Suprapubic skin (tissue), 4 donors: ENCODE results near the gene F10.

Source experiments
- EP300 ChIP-seq: sonication (generic); formaldehyde crosslinking; IDR thresholded peaks from one replicate; pipeline ENCODE4 v1.6.1; 2017; ENCODE audit warnings: antibody characterized with exemption
- POLR2A ChIP-seq, 2 donors: fragments of 450-650 bp; IDR thresholded peaks; one replicate each; pipeline ENCODE4 v1.6.1; 2017; ENCODE audit warnings: antibody characterized with exemption in 2 of 2, mild to moderate bottlenecking in 2 of 2, moderate library complexity in 2 of 2
- POLR2AphosphoS5 ChIP-seq, 3 donors: sonication (generic); formaldehyde crosslinking; IDR thresholded peaks; one replicate each; pipeline ENCODE4 v1.6.1; 2017; ENCODE audit warnings: antibody characterized with exemption in 3 of 3
- TF ChIP-seq, protein P1 (sequence below), 2 donors: fragments of 200-600 bp in 1 of 2; fragments of 450-650 bp in 1 of 2; sonication (generic) in 1 of 2; IDR thresholded peaks; one replicate each; pipeline ENCODE4 v1.5.1; 2016 to 2019; ENCODE audit warnings: antibody characterized with exemption in 2 of 2, mild to moderate bottlenecking in 1 of 2, moderate library complexity in 1 of 2

DNA sequence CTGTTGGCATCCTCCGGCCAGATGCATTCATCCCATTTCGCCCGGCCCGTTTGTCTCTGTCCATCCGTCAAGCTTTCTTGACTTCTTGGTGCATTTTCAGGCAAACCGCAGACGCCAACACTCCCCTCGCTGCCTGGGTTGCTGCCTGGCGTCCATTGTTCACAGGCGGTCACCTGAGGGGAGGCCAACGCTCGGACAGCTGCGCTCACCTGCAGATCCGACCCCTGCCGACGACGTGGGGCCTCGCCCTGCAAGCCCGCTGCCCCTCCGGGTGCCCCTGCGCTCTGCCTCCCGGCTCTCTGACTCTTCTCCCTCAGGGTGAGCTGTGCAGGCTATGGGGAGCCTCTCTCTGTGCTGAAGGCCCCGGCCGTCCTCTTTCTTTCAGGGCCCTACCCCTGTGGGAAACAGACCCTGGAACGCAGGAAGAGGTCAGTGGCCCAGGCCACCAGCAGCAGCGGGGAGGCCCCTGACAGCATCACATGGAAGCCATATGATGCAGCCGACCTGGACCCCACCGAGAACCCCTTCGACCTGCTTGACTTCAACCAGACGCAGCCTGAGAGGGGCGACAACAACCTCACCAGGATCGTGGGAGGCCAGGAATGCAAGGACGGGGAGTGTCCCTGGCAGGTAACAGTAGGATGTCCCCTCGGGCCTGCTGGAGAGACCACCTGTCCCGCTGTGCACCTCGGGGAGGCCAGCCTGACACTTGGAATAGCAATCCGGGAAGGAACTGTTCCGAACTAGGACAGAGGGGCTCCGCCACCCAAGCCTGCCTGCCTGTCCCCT, 21.1 kb downstream of the F10 start:
- TF ChIP-seq, protein P1, sequence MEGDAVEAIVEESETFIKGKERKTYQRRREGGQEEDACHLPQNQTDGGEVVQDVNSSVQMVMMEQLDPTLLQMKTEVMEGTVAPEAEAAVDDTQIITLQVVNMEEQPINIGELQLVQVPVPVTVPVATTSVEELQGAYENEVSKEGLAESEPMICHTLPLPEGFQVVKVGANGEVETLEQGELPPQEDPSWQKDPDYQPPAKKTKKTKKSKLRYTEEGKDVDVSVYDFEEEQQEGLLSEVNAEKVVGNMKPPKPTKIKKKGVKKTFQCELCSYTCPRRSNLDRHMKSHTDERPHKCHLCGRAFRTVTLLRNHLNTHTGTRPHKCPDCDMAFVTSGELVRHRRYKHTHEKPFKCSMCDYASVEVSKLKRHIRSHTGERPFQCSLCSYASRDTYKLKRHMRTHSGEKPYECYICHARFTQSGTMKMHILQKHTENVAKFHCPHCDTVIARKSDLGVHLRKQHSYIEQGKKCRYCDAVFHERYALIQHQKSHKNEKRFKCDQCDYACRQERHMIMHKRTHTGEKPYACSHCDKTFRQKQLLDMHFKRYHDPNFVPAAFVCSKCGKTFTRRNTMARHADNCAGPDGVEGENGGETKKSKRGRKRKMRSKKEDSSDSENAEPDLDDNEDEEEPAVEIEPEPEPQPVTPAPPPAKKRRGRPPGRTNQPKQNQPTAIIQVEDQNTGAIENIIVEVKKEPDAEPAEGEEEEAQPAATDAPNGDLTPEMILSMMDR (IDR thresholded peaks at IDR 0.05) = no peak
- TF ChIP-seq POLR2A (IDR thresholded peaks at IDR 0.05) = no peak
- no peak for TF ChIP-seq POLR2AphosphoS5 (IDR thresholded peaks at IDR 0.05)
- TF ChIP-seq EP300 = no peak
